ENCODE data around the gene CCNG1. TPM values are rescaled to one million over a fixed set of nuclear protein-coding genes. Genes with fewer than 3 reads are reported as not detected.

Gene CCNG1
- polyA plus RNA-seq, 1 donor from 2014 or later: 106 TPM

- H4K20me1 ChIP-seq (ENCODE audit: insufficient read depth): no peaks in the 10 kb centered on the region
- H3K9me2 ChIP-seq (ENCODE audit: insufficient read depth, low read length): no peaks in the 10 kb centered on the region
- no peaks in the 10 kb centered on the region for H3K9me3 ChIP-seq (ENCODE audit: low read length)
- H3K79me2 ChIP-seq (replicated peaks; ENCODE audit: insufficient read depth, low read length): peaks cover 9% of the 10 kb centered on the region
- no peak overlapping the region for H3K27ac ChIP-seq (ENCODE audit: low read length)
- no peak overlapping the region for H2AFZ ChIP-seq (ENCODE audit: low read depth, low read length)
- TF ChIP-seq SMC3 (conservative IDR thresholded peaks at IDR 0.05; ENCODE audit: poor library complexity) (no peak), RAD21 (conservative IDR thresholded peaks at IDR 0.05) (no peak)
- H3K36me3 ChIP-seq (ENCODE audit: insufficient read depth, low read length): no peaks in the 10 kb centered on the region
- no peak overlapping the region for H3K4me2 ChIP-seq (ENCODE audit: low read length)
- H3K4me3 ChIP-seq (ENCODE audit: low read length): no peak overlapping the region
- no peaks in the 10 kb centered on the region for H3K27me3 ChIP-seq (ENCODE audit: insufficient read depth, low read depth, low read length)
- no peaks in the 10 kb centered on the region for H3F3A ChIP-seq (ENCODE audit: insufficient read depth, low read length, poor library complexity, severe bottlenecking)
- H3K9ac ChIP-seq (ENCODE audit: low read length): no peak overlapping the region
These were observed 4.1 kb upstream of the CCNG1 start for GRCh38 chr5:163433271-163433670.

GRCh38 chr5:163434401-163434866, 3.0 kb upstream of the CCNG1 start:
- H3K4me3 ChIP-seq (ENCODE audit: low read length): no peak overlapping the region
- no peaks in the 10 kb centered on the region for H3K36me3 ChIP-seq (ENCODE audit: insufficient read depth, low read length)
- H3K4me2 ChIP-seq (ENCODE audit: low read length): no peak overlapping the region
- H3K79me2 ChIP-seq (replicated peaks; ENCODE audit: insufficient read depth, low read length): peaks cover 21% of the 10 kb centered on the region
- no peaks in the 10 kb centered on the region for H3K9me3 ChIP-seq (ENCODE audit: low read length)
- no peak overlapping the region for H2AFZ ChIP-seq (ENCODE audit: low read depth, low read length)
- no peaks in the 10 kb centered on the region for H3K9me2 ChIP-seq (ENCODE audit: insufficient read depth, low read length)
- H4K20me1 ChIP-seq (ENCODE audit: insufficient read depth): no peaks in the 10 kb centered on the region
- H3K9ac ChIP-seq (ENCODE audit: low read length): no peak overlapping the region
- TF ChIP-seq POLR2AphosphoS5 (IDR thresholded peaks at IDR 0.05) (no peak), EP300 (conservative IDR thresholded peaks at IDR 0.05; ENCODE audit: poor library complexity, severe bottlenecking) (no peak)
- no peaks in the 10 kb centered on the region for H3F3A ChIP-seq (ENCODE audit: insufficient read depth, low read length, poor library complexity, severe bottlenecking)
- H3K27ac ChIP-seq (ENCODE audit: low read length): no peak overlapping the region
- no peaks in the 10 kb centered on the region for H3K27me3 ChIP-seq (ENCODE audit: insufficient read depth, low read depth, low read length)

- no peak overlapping the region for H3K27ac ChIP-seq (ENCODE audit: low read length)
- H3K4me3 ChIP-seq (ENCODE audit: low read length): peak overlapping the region; percentile 86
- TF ChIP-seq SMC3 (conservative IDR thresholded peaks at IDR 0.05; ENCODE audit: poor library complexity) (no peak), MXI1 (conservative IDR thresholded peaks at IDR 0.05; ENCODE audit: poor library complexity, severe bottlenecking) (no peak), RAD21 (conservative IDR thresholded peaks at IDR 0.05) (no peak), CTCF (IDR thresholded peaks at IDR 0.05; ENCODE audit: poor library complexity, severe bottlenecking) (no peak), REST (IDR thresholded peaks at IDR 0.05; ENCODE audit: borderline replicate concordance) (no peak), EZH2 (IDR thresholded peaks at IDR 0.05; ENCODE audit: borderline replicate concordance, insufficient read depth, low read length, poor library complexity, severe bottlenecking) (no peak), TAF1 (IDR thresholded peaks at IDR 0.05; ENCODE audit: low read depth) (no peak), POLR2AphosphoS5 (IDR thresholded peaks at IDR 0.05) (no peak), EP300 (conservative IDR thresholded peaks at IDR 0.05; ENCODE audit: poor library complexity, severe bottlenecking) (no peak)
- H3K27me3 ChIP-seq (ENCODE audit: insufficient read depth, low read depth, low read length): no peaks in the 10 kb centered on the region
- no peaks in the 10 kb centered on the region for H4K20me1 ChIP-seq (ENCODE audit: insufficient read depth)
- no peak overlapping the region for H3K9ac ChIP-seq (ENCODE audit: low read length)
- no peaks in the 10 kb centered on the region for H3K9me3 ChIP-seq (ENCODE audit: low read length)
- peak overlapping the region; percentile 28 for H3K4me2 ChIP-seq (ENCODE audit: low read length)
- H3K36me3 ChIP-seq (ENCODE audit: insufficient read depth, low read length): no peaks in the 10 kb centered on the region
- H3K79me2 ChIP-seq (replicated peaks; ENCODE audit: insufficient read depth, low read length): peaks cover 37% of the 10 kb centered on the region
- H3F3A ChIP-seq (ENCODE audit: insufficient read depth, low read length, poor library complexity, severe bottlenecking): no peaks in the 10 kb centered on the region
- no peak overlapping the region for H2AFZ ChIP-seq (ENCODE audit: low read depth, low read length)
- no peaks in the 10 kb centered on the region for H3K9me2 ChIP-seq (ENCODE audit: insufficient read depth, low read length)
These were observed 880 bp upstream of the CCNG1 start for GRCh38 chr5:163436515-163436914.

Data from neural cell (in vitro differentiated cells).